GM12891 (cell line): ENCODE results near the gene GSN.
A peak's percentile ranks its signal among the peaks of the same experiment; 100 is the strongest.

ENCODE experiments used
- DNase-seq: peaks from one replicate; pipeline ENCODE4 v3.0.0; 2011; ENCODE audit warnings: low spot score; ENCODE audit not compliant: insufficient read length
- FAIRE-seq: peaks from 2 replicates; lab custom pipeline; 2011; peaks lifted over from hg19 to GRCh38; lab: Jason Lieb, UNC
- PAX5 ChIP-seq: IDR thresholded peaks from 2 replicates; pipeline ENCODE4 v1.6.1; 2011; ENCODE audit warnings: low read length, moderate library complexity, mild to moderate bottlenecking; ENCODE audit not compliant: insufficient read depth, severe bottlenecking
- POLR2A ChIP-seq: IDR thresholded peaks from 2 replicates; pipeline ENCODE4 v1.6.1; 2011; ENCODE audit warnings: low read depth, low read length, control low read depth
- POLR2AphosphoS5 ChIP-seq: IDR thresholded peaks from 2 replicates; pipeline ENCODE4 v1.6.1; 2011; ENCODE audit warnings: low read depth, low read length, control low read depth
- POU2F2 ChIP-seq: IDR thresholded peaks from 2 replicates; pipeline ENCODE4 v1.6.1; 2011; ENCODE audit warnings: low read depth, mild to moderate bottlenecking, control low read depth, low read length, moderate library complexity
- SPI1 ChIP-seq: IDR thresholded peaks from 2 replicates; pipeline ENCODE4 v1.6.1; 2011; ENCODE audit warnings: low read depth, low read length, control low read depth
- TAF1 ChIP-seq: IDR thresholded peaks from 2 replicates; pipeline ENCODE4 v1.6.1; 2011; ENCODE audit warnings: low read depth, low read length, control low read depth

The GSN gene

GRCh38 chr9:121227862-121228261 lies 40.1 kb upstream of the GSN start:
- TF ChIP-seq SPI1 (peak; percentile 27; the same call in 1 of the 2 replicates), POLR2A (no peak)
- DNase-seq: no peak
- FAIRE-seq: no peak

GRCh38 chr9:121230256-121230655 lies 37.7 kb upstream of the GSN start:
- FAIRE-seq (no peak), DNase-seq (no peak)
- TF ChIP-seq POLR2A (no peak), SPI1 (no peak), POLR2AphosphoS5 (no peak), POU2F2 (no peak), TAF1 (no peak), PAX5 (no peak)

- DNase-seq (no peak), FAIRE-seq (no peak)
- no peak for TF ChIP-seq POU2F2
- TF ChIP-seq SPI1: no peak
- TF ChIP-seq POLR2A: no peak
- no peak for TF ChIP-seq PAX5
- TF ChIP-seq TAF1: no peak
- TF ChIP-seq POLR2AphosphoS5: no peak
Observed at GRCh38 chr9:121232251-121232650, 35.7 kb upstream of the GSN start.

GRCh38 chr9:121233906-121234831 lies 33.8 kb upstream of the GSN start:
- FAIRE-seq: no peak
- TF ChIP-seq POU2F2 (no peak), PAX5 (no peak), POLR2AphosphoS5 (no peak), TAF1 (no peak), POLR2A (no peak)
- DNase-seq: no peak

- FAIRE-seq (no peak), DNase-seq (no peak)
- TF ChIP-seq POLR2A: no peak
- TF ChIP-seq POU2F2: no peak
- TF ChIP-seq PAX5: no peak
- TF ChIP-seq POLR2AphosphoS5: no peak
- no peak for TF ChIP-seq TAF1
Observed at GRCh38 chr9:121234832-121235161, 33.2 kb upstream of the GSN start.

GRCh38 chr9:121235512-121235911 lies 32.5 kb upstream of the GSN start:
- TF ChIP-seq TAF1 (no peak), POU2F2 (no peak), PAX5 (no peak), SPI1 (no peak)
- DNase-seq: no peak
- FAIRE-seq: no peak

GRCh38 chr9:121237916-121238315 lies 30.0 kb upstream of the GSN start:
- DNase-seq: no peak
- no peak for FAIRE-seq
- TF ChIP-seq POLR2AphosphoS5: no peak
- no peak for TF ChIP-seq POU2F2
- TF ChIP-seq SPI1: no peak
- no peak for TF ChIP-seq TAF1
- TF ChIP-seq POLR2A: no peak
- TF ChIP-seq PAX5: no peak

- no peak for FAIRE-seq
- TF ChIP-seq PAX5 (no peak), TAF1 (no peak), SPI1 (no peak), POU2F2 (no peak), POLR2AphosphoS5 (no peak), POLR2A (no peak)
Observed at GRCh38 chr9:121239071-121239470, 28.9 kb upstream of the GSN start.

GRCh38 chr9:121239851-121240250 lies 28.1 kb upstream of the GSN start:
- TF ChIP-seq POU2F2: no peak
- TF ChIP-seq POLR2AphosphoS5: no peak
- TF ChIP-seq PAX5: no peak
- no peak for TF ChIP-seq TAF1
- no peak for TF ChIP-seq POLR2A
- TF ChIP-seq SPI1: no peak
- FAIRE-seq: no peak

More at GRCh38 chr9:121239071-121239470, 28.9 kb upstream of the GSN start:
- DNase-seq: no peak

GRCh38 chr9:121240472-121241135 lies 27.4 kb upstream of the GSN start:
- no peak for FAIRE-seq
- TF ChIP-seq POLR2A: no peak
- no peak for TF ChIP-seq PAX5
- TF ChIP-seq POLR2AphosphoS5: no peak
- TF ChIP-seq SPI1: no peak
- no peak for TF ChIP-seq TAF1
- no peak for TF ChIP-seq POU2F2
- DNase-seq: no peak

More at GRCh38 chr9:121239851-121240250, 28.1 kb upstream of the GSN start:
- no peak for DNase-seq
